Measurements from ENCODE around the gene OOSP1. TPM values are rescaled to one million over a fixed set of nuclear protein-coding genes. Genes with fewer than 3 reads are reported as not detected.
"Not testable (repeated sequence)": the region's sequence is repeated elsewhere in the genome, so short reads cannot be mapped to it uniquely, and the experiment has no call there.

OOSP1 gene
- total and polyA plus RNA-seq, 2 of the 8 experiments (the other 6 are each of a cell fraction or from before 2014, with no cell fraction given) = not detected

DNA sequence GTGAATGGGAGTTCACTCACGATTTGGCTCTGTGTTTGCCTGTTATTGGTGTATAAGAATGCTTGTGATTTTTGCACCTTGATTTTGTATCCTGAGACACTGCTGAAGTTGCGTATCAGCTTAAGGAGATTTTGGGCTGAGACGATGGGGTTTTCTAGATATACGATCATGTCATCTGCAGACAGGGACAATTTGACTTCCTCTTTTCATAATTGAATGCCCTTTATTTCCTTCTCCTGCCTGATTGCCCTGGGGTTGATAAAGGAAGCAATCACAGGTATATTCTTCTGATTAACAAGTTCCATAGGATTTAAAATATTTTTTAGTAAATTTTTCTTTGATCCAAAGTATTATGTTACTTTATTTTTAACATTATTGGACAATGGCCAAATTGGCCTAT is 43.8 kb downstream of the OOSP1 start:
- H4K5ac ChIP-seq (ENCODE audit: insufficient read length, low read depth, low read length); POLR2A ChIA-PET (ENCODE audit: partially characterized antibody); H3K36me3 ChIP-seq (ENCODE audit: control insufficient read depth in 2 of 4, insufficient read depth in 4 of 4, low read length in 3 of 4); H3K79me2 ChIP-seq (ENCODE audit: control insufficient read depth in 1 of 2, insufficient read depth in 2 of 2, low read length in 2 of 2); H2AFZ ChIP-seq (ENCODE audit: low read length); H2BK5ac ChIP-seq (ENCODE audit: low read depth, low read length); H3K4me3 ChIP-seq (ENCODE audit: extremely low read depth in 1 of 4, insufficient read depth in 2 of 4, low read depth in 3 of 4, low read length in 4 of 4); H3K18ac ChIP-seq (ENCODE audit: extremely low read depth, low read length); H3K27ac ChIP-seq (ENCODE audit: low read depth, low read length); H3K9ac ChIP-seq (replicated peaks in 1 of 4; ENCODE audit: extremely low read depth in 1 of 4, low read depth in 3 of 4, low read length in 3 of 4); H4K8ac ChIP-seq (ENCODE audit: extremely low read depth, insufficient read depth, low read length); H2BK120ac ChIP-seq (replicated peaks; ENCODE audit: low read depth, low read length); H2BK15ac ChIP-seq (ENCODE audit: low read length); H3K4me1 ChIP-seq (replicated peaks in 1 of 4; ENCODE audit: control insufficient read depth in 3 of 4, insufficient read depth in 4 of 4, low read length in 3 of 4); CTCF ChIA-PET (ENCODE audit: partially characterized antibody); H3K79me1 ChIP-seq (ENCODE audit: low read depth, low read length); H3K14ac ChIP-seq (ENCODE audit: insufficient read length); H2BK12ac ChIP-seq (ENCODE audit: low read depth, low read length); H4K91ac ChIP-seq (replicated peaks; ENCODE audit: insufficient read length, low read length); H2AK5ac ChIP-seq (ENCODE audit: low read depth, low read length); DNase-seq (ENCODE audit: low read depth in 1 of 2, low spot score in 2 of 2); H3K23me2 ChIP-seq (ENCODE audit: low read depth, low read length); H4K20me1 ChIP-seq (replicated peaks in 1 of 2; ENCODE audit: control insufficient read depth in 1 of 2, insufficient read depth in 2 of 2, low read length in 2 of 2); H3K56ac ChIP-seq (replicated peaks; ENCODE audit: insufficient read length, low read depth, low read length); H2BK20ac ChIP-seq (ENCODE audit: low read length); FAIRE-seq; H3K4me2 ChIP-seq (ENCODE audit: insufficient read depth in 1 of 2, low read depth in 2 of 2, low read length in 2 of 2); H3K27me3 ChIP-seq (replicated peaks in 1 of 4; ENCODE audit: control insufficient read depth in 3 of 4, extremely low read depth in 1 of 4, insufficient read depth in 3 of 4, low read length in 3 of 4); H3K23ac ChIP-seq (ENCODE audit: insufficient read length); H3K9me3 ChIP-seq (ENCODE audit: insufficient read depth in 2 of 2, low read depth in 1 of 2, low read length in 1 of 2); H3K4ac ChIP-seq (replicated peaks; ENCODE audit: insufficient read length, low read depth, low read length): not testable (repeated sequence)
- 69% methylated on average over 4 of the region's 4 CpGs; no CpG with 5 or more reads in 1 of the 2 experiments for WGBS, 2 experiments (ENCODE audit: extremely low coverage in 1 of 2, insufficient coverage in 1 of 2, insufficient read length in 1 of 2, insufficient replicate concordance in 2 of 2, low coverage in 1 of 2, low lambda C conversion rate in 2 of 2, missing lambda C conversion rate in 1 of 2)

All from H1 (cell line).